CD4-positive, alpha-beta T cell treated with Interferon alpha-2 for 1 hour (primary cell): ENCODE data around the gene TMX3.

Source experiments
- DNase-seq, 2 donors: peaks; one replicate each; pipeline ENCODE4 v3.0.0-alpha.2; 2020 to 2022

The TMX3 gene

GRCh38 chr18:68714712-68715496 lies at the start of gene TMX3:
Gene TMX3 (minus strand): TSS chr18:68715108. CDS start chr18:68714981, 127 bp downstream.
- DNase-seq, result peak; percentile 91 to 93

GRCh38 chr18:68764016-68764415 lies 49.1 kb upstream of the TMX3 start:
- no peak for DNase-seq

- no peak for DNase-seq
Measured at GRCh38 chr18:68763083-68763482, 48.2 kb upstream of the TMX3 start.

GRCh38 chr18:68759308-68759707 lies 44.4 kb upstream of the TMX3 start:
- DNase-seq, result no peak

DNA sequence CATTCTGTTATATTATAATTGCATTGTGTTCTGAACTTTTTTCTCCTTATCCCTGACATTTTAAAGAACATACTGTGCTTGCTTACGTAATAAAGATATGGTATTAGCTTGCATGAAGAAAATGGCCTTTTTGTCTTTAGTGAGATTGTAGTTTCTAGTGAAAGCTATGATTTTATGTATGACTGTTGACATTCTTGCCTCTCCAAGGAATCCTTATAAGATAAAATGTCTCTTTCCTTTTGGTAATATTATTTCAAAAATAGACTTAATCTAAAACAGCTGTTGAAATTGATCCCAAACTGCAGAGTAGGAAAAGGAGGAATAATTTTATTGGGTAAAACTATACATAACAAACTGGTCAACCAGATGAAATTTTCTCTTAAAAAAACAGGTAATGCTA lies 42.2 kb upstream of the TMX3 start:
- no peak for DNase-seq

DNA sequence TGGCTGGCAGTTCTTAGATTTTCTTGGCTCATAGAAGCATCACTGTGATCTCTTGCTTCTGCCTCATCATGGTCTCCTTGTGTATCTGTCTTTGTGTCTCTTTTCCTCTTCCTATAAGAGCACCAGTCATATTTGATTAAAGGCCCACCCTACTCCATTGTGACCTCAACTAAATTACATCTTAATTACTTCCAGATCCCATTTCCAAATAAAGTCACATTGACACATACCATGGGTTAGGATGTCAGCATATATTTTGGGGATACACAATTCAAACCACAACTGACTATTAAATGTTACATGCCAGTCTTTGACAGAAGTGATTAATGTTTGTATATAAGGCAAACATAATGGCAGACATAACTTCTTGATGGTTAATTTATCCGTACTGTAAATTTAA lies 27.3 kb upstream of the TMX3 start:
- DNase-seq, result no peak

DNA sequence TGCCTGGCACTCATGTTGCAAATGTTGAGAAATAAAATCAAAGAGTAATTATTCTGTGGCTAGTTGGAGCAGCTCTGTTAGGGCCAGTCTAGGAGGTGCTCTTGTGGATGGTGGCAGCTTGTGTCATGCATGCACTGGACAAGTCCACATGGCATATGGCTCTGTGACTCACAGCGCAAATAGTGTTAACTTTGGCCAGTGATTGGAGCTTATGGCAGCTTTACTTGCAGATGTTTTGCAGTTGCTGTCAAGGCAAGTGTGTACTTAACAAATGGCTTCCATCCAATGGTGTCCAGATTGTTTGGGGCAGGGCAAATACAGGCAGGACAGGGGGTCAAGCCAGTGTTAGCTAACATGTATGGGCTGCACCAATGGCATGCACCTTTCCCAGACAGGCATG lies 26.1 kb upstream of the TMX3 start:
- DNase-seq, result no peak

GRCh38 chr18:68739462-68739861 lies 24.6 kb upstream of the TMX3 start:
- DNase-seq, result no peak

DNA sequence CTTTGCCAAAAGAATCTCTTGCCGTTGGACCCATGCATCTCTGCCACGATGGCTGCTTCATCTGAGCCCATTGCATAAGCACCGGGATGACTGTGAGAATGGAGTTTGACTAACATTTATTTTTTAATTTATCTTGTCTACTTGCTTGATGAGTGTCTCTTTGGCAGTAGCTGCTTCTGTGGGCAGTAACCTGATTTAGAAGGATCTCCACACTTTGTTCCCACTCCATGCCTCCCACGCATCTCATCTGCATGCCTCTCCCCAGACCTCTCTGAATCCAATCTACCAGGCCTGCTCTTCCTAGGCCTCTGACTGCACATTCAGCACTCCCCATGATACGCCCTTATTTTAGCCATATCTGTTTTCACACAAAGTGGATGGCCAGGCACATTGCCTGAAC lies 23.7 kb upstream of the TMX3 start:
- no peak for DNase-seq

DNA sequence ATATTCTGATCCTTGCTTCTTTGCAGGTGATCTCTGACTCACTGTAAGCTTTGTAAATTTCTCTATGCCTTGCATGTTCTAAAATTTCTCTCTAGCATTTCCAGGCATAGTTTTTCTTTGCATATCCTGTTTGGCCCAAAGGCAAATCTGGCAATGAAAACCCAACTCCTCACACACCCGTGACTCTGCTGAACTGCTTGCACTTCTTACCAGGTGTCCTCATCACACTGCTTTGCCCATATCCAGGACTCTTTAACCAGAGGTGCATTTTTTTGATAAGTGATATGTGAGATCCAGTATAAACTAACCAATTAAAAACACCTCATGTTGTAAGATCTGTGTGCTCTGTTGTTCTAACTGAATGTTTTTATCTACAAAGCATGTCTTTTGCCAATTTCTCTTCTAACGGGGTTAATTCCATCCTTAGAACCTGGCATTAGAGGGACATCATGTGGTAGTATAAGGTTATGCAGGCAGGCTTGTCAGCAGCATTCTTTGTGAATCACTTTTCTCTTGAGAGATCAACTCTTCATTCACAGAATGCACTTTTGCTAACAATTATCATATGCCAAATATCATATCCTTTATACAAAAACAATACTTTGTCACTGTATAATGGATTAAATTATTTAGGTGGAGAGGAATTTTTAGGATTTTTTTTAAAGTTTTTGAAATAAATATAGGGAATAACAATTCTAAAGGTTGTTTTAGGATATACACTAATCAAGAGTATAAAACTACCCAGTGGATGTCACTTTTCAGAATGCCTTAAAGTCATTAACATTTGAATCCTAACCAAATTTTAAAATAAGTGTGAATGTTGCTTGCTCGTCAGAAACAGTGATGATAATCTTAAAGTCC lies 20.8 kb upstream of the TMX3 start:
- peak in 1 of 2 donors; percentile 51 for DNase-seq

DNA sequence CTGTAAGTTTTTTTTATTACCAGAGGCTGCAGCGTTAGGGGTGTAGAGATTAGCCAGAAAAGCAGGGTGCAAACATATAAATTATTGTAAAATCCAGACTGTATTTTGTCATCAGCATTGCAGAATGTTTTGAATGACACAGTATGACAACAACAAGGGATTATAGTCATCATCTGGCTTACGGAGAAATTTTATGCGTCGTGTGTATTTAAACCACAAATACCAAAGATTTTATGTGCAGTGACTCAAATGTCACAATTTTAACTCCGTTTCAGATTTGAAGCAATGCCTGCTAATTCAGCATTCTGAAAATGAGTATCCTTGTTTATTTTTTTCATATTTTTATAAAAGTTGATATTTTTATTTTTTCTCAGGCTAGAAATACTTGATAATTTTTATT lies 19.4 kb upstream of the TMX3 start:
- DNase-seq, result no peak

DNA sequence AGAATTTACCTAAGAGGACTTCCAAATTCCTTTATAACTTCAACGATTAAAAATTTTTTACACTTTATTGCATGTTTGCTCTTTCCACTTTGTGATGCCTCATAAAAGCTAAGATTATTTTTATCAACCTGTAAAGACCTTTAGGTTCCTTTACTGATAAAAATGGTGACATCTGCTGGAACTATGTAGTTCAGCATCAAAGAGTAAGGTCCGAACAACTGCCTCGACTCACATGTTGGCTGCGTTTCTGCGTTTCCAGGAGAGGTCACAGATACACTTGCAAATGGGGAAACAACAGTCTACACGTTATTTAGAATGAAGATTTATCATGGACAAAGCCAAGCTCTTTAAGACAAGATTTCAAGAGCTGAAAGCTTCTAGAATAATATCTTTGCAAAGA lies 18.8 kb upstream of the TMX3 start:
- DNase-seq, result no peak

DNA sequence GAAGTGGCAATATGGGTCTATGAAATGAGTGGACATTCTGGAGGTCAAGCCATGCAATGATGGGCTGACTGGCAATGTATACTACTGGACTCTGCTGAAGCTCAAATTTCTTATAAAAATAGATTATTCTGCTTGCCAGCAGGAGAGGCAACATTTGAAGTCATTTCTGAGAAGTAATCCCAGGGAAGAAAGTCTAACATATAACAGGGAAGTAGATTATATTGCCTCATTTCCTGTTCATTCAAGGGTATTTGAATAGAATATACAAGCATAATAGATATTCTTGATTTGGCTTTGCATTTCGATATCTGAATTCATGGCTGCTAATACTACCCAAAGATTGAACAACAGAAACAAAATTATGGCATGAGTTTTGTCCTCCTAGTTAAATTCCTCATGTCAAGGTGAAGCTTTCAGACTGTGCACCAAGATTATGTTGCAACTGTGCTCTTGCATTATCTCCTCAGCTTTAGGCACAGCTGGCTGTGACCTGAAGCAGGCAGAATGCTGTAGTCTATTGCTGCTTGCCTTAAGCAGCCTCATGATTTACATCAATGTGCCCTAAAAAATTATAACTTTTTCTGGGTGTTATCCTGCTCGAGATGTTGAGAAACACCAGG lies 13.3 kb upstream of the TMX3 start:
- DNase-seq, result no peak

- DNase-seq, result no peak
Measured at GRCh38 chr18:68727506-68727905, 12.6 kb upstream of the TMX3 start.

DNA sequence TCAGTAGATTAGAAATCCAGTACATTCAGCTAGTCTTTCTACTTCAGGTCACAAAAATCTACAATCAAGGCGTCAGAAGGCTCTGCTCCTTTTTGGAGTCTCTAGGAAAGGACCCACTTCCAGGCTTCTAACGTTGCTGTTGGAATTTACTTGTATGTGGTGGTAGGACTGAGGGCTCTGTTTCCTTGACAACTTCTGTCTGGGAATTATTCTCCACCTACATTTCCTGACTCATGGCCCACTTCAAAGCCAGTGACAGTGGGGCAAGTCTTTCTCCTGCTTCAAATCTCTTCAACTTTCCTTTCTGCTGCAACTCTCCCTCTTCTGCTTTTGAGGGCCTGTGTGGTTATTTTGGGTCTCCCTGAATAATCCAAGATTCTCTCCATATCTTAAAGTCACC lies 10.4 kb upstream of the TMX3 start:
- DNase-seq, result no peak

DNA sequence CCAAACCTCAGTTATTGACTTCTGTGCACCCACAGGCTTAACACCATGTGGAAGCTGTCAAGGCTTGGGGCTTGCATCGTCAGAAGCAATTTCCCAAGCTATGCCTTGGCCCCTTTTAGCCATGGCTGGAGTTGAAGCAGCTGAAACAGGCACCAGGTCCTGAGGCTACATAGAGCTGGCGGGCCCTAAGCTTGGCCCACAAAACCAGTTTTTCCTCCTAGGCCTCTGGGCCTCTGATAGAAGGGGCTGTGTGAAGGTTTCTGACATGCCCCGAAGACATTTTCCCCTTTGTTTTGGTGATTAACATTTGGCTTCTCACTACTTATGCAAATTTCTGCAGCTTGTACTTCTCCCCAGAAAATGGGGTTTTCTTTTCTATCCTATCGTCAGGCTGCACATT lies 9.1 kb upstream of the TMX3 start:
- no peak for DNase-seq

- DNase-seq, result no peak
Measured at GRCh38 chr18:68723539-68723938, 8.6 kb upstream of the TMX3 start.

GRCh38 chr18:68722821-68723220 lies 7.9 kb upstream of the TMX3 start:
- DNase-seq, result no peak

DNA sequence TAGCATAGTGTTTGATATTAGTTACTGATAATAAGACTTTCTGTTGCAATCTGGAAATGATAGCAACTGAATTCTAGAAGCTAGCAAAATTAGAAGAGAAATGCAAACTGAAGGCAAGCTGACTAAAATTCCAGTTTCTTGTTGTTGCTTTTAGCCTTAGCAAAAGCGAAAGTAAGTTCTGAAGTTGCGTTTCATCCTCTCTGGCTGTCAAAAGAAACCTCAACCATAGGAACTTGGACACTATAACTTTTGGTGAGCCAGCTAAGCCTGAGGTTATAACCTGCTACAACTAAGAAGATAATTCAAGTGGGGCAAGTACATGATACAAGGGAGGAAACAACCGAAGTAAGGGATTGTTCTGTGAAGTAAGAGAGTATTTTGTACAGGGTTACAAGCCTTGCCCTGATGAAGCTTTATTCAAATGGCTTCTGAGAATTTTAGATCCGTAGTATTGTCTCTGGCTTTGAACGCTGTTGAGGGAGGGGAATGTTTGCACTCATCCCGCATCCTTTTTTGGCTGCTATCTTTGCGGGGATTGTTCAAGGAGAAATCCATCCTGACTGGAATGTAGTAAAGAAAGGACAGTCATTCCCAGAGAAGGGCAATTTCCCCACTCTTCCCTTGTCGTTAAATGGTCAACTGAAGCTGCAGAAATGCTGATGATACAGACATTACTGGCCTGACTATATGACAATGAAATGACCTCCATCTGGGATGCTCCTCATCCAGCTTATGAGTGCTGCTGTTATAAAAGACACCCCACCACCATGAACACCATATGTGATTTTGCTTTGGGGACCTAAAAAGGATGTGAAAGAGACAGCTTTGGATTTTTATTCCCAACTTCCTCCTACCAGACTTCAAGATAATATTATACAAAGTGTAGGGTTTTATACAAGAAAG lies 7.0 kb upstream of the TMX3 start:
- peak in 1 of 2 donors; percentile 46 for DNase-seq

DNA sequence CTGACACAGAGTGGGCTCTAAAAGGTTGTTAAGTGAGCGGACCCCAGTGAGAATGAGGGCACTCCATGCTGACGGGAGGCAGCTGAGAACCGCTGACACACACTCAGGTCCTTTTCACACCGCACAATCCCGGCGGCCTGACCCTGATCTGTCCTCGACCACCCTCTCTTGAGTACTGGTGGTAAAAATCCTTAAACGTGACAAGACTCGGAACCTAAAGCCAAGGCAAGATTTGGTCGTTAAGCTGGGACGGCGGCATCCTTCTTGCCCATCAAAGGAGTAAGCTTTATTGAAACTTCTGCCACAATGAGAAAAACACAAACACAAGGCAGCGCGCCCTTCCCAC lies 569 bp downstream of the TMX3 start:
- DNase-seq, result no peak

DNA sequence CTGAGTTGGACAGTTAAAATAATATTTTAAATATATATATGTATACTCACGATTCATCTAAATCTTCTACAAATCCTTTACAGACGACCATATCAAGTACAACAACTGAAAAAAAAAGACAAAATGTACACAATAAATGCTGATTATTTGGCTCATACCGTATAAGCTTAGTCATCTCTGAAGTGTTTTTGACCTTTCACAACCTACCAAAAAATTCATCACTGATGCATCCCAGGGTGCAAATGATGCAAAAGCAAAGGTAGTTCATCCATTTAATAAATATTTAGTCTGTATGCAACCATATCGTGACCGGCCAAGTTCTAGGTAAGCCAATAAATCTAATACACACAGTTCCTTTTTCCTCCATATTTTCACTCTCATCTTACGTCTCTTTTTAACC lies 1.1 kb downstream of the TMX3 start:
- no peak for DNase-seq

DNA sequence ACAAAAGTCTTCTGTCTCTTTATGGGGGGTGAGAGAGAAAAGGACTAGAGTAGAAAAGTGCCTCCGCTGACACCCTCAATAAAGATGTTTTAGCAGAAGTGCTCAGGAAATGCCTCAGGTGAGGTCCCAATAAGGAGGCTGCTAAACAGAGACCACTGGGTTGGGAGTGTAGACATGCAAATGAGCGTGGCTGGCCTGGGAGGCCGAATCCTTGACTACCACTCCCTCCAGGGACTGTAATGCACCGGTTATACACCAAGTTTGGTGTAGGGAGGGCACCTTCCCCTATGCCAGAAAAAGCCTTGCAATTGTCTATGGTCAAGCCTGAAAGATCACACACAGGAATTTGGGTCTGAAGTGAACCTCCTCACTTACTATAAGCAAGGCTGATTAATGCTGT lies 1.8 kb downstream of the TMX3 start:
- DNase-seq, result no peak

- no peak for DNase-seq
Measured at GRCh38 chr18:68707646-68708045, 7.3 kb downstream of the TMX3 start.
